Kidney capillary endothelial cell (primary cell): ENCODE data around the gene WTIP.
A peak's percentile ranks its signal among the peaks of the same experiment; 100 is the strongest.
"Not testable (repeated sequence)": the region's sequence is repeated elsewhere in the genome, so short reads cannot be mapped to it uniquely, and the experiment has no call there.

Source experiments
- DNase-seq: peaks from one replicate; pipeline ENCODE4 v3.0.0-alpha.2; 2018; ENCODE audit warnings: low spot score

Gene WTIP

DNA sequence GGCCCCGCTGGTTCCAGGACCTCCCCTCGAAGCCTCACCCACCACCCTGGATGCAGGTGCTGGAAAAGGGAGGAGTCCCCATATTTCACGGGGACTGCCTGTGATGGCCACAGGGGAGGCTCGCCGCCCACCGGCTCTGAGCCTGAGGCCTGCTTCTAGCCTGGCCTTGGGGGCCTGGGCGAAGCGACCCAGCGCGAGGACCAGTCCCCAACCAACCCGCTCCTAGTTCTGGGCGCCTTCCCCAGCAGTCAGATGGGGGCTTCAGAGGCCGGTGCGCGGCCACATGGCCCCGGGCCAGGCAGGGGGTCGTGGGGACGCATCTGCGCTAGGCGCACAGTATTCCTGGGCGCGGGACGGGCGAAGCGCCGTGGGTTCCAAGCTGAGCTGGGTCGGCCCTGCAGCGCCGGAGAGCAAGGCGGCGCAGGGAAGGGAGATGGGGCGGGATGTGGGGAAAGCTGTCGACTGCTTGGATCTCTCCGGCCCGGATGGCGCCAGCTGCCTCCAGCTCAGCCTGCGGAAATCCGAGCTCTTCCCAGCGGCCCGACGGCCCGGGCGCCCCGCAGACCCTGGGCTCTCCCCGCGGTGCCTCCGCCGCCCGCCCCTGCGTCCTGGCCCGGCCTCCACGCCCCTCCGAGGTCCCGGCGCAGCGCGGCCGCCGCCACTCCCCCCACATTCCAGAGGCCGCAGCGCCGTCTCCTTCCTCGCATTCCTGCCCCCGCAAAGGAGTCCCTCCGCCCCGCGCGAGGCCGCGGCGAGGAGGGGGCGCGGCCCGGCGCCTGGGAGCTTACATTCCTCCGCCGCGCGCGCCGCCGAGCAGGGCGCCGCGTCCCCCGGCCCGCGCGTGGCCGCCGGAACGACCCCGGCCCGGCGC is at the start of gene WTIP:
Gene WTIP (plus strand): TSS at position 788 of the 871 bp plus-strand sequence. CDS start 217 bp downstream, outside the sequence.
- peak; percentile 81 for DNase-seq

DNA sequence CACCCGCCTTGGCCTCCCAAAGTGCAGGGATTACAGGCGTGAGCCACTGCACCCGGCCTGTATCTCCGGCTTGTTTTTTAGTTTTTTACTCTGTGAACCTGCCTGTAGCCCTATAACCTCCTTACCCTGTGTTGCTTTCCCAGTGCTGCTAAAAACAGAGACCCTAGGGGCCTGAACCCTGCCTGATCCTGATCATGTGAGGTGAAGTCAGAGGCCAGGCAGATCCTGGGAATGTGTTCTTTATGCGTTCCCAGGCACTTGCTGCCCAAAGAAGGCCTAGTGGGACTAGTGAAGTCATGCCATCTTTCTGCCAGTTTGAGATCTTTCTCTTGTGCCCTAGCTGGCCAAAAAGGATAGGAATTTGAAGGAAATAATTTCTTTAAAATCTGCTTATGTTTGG is 48.8 kb upstream of the WTIP start:
- DNase-seq: no peak

GRCh38 chr19:34436716-34437115 is 44.8 kb upstream of the WTIP start:
- DNase-seq: no peak

DNA sequence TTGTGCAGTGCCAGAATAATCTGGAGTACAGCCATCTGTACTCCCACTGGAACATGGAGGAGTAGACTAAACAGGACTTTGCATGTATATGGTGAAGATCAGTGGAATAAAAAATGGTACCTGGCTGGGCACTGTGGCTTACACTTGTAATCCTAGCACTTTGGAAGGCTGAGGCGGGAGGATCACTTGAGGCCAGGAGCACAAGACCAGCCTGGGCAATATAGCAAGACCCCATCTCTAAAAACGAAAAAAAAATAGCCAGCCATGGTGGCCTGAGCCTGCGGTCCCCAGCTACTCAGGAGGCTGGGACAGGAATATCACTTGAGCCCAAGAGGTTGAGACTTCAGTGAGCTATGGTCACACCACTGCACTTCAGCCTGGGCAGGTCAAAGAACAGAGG is 33.4 kb upstream of the WTIP start:
- no peak for DNase-seq

DNA sequence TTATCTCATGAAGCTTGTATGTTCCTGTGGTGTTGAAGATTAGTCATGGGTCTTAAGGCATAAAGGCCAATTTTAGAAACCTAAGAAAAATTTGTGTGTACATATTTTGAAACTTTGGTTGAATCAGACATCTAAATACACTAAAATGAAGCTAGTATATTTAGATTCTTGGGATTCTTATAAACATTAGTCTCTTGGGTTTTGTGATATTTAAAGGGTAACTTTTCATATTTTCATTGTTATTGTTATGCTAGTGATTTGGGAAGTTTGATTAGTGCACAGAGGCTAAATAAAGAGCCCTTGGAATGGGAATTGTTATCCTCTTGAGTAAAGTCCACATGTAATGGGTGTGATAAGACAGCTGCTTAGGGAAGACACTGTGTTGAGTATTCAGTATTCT is 28.8 kb upstream of the WTIP start:
- DNase-seq: no peak

GRCh38 chr19:34454091-34454490 is 27.5 kb upstream of the WTIP start:
- DNase-seq: no peak

DNA sequence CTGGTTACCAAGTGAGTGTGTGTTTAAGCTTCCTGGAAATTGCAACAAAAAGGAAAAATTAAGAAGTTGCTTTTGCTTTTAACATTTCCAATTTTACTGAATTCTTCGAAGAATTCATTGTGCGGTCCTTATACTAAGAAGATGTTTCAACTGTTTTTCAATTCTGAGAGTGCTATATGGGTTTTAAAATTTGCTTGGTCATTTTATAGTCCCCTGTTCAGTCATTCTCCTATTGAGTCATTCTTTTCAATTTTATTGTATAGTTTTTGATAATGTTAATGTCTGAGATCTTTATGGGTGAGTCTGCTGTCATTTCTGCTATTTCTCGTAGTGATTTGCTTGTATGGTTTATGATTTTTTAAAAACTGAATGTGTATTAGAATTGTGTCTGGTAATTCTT is 26.9 kb upstream of the WTIP start:
- no peak for DNase-seq

GRCh38 chr19:34455783-34456480 is 25.6 kb upstream of the WTIP start:
- not testable (repeated sequence) for DNase-seq

GRCh38 chr19:34457446-34457845 is 24.1 kb upstream of the WTIP start:
- DNase-seq: no peak

DNA sequence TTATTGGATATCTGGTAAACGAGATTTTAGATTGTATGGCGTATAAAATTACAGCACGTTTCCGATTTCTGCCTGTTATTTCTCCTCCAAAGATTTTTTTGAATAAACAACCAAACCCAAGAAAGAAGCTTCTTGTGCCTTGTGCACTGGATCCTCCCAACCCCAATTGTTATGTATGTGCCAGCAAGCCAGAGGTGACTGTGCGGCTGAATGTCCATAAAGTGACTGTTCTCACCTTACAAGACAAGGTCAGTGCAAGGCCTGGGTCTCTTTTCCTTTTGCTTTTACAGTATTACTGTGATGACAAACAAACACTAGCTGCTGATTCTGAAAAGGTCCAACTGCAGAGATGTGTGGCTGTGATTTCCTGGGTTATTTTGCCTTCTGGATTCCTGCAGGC is 22.9 kb upstream of the WTIP start:
- DNase-seq: no peak

GRCh38 chr19:34459614-34460013 is 21.9 kb upstream of the WTIP start:
- DNase-seq: no peak

DNA sequence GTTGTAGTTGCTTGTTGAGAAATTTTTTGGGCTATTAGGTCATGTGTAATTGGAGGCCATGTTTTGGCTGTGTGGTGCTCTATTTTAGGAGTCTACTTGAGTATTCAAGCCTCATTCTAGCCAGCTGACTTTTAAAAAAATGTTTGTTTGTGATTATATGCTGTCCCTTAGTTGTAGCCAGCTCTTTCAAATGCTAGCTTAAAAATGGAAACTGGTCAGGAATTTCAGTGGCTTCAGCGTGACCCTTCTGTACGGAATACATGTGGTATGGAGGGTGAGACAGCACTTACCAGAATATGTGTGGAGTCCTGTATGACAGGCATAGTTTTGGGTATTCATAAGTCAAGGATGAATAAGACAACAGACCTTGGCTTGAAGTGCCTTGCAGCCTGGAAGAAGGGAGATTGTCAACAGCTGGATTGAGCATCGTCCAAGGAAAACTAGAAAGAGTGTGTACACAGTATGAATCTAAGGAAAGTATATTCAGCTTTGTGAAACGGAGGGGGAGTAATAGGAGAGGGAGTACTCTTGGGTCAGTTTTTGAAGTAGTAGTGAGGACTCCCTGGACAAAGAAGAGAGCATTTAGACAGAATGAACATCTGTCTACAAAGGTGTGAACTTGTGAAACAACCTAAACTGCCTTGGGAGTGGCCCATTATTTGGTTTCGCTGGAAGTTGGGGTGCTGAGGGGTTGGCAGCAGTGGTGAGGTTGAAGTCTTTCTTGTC is 20.0 kb upstream of the WTIP start:
- DNase-seq: no peak

DNA sequence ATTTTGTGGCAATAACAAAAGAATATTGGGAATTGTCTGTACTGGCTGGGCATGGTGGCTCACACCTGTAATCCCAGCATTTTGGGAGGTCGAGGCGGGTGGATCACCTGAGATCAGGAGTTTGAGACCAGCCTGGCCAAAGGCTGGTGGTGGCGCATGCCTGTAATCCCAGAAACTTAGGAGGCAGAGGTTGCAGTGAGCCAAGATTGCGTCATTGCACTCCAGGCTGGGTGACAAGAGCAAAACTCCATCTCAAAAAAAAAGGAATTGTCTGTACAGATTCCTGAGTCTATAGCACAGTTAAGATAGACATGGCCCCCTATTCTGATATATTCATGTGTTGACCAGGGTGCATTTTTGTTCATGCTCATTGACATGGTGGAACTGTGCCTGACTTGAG is 16.8 kb upstream of the WTIP start:
- not testable (repeated sequence) for DNase-seq

GRCh38 chr19:34468409-34468808 is 13.1 kb upstream of the WTIP start:
- DNase-seq: peak; percentile 73

DNA sequence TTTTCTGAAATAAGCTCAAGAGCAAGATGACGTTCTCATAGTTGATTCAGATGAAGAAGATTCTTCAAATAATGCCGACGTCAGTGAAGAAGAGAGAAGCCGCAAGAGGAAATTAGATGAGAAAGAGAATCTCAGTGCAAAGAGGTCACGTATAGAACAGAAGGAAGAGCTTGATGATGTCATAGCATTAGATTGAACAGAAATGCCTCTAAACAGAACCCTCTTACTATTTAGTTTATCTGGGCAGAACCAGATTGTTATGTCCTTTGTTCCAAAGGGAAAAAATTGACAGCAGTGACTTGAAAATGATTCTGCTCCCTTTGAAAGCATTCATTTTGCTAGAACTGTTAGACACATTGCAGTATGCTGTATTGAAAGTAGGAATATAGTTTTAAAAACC is 12.5 kb upstream of the WTIP start:
- not testable (repeated sequence) for DNase-seq

DNA sequence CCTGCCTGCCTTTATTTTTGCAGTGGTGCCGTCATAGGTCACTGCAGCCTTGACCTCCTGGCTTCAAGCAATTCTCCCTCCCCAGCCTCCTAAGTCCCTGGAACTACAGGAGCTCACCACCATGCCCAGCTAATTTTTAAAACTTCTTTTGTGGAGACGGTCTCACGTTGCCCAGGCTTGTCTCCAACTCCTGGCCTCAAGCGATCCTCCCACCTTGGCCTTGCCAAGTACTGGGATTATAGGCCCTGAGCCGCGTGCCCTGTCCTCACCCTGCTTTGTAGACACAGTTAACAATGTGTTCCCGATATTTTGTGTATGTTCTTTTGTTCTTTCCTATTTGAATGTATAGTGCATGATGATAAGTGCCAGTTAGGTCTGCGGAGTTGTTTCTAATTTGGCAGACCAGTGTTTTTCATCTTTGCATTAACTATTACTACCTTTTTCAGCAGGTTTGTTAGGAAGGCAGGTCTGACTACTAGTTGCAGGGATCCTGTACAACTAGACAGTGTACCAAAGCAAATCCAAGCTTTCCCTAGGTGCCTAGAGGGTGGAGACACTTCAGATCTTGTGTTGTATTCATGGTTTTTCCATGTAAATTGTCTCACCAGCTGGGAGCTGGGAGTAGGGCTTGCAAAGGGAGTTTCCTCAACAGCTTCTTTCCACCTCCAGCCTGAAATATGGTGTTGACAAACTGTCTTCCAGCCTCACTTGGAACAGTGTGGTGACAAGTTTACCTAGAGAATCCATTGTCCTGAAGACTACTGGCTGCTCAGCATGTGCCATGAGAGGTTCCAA is 9.5 kb upstream of the WTIP start:
- DNase-seq: no peak

DNA sequence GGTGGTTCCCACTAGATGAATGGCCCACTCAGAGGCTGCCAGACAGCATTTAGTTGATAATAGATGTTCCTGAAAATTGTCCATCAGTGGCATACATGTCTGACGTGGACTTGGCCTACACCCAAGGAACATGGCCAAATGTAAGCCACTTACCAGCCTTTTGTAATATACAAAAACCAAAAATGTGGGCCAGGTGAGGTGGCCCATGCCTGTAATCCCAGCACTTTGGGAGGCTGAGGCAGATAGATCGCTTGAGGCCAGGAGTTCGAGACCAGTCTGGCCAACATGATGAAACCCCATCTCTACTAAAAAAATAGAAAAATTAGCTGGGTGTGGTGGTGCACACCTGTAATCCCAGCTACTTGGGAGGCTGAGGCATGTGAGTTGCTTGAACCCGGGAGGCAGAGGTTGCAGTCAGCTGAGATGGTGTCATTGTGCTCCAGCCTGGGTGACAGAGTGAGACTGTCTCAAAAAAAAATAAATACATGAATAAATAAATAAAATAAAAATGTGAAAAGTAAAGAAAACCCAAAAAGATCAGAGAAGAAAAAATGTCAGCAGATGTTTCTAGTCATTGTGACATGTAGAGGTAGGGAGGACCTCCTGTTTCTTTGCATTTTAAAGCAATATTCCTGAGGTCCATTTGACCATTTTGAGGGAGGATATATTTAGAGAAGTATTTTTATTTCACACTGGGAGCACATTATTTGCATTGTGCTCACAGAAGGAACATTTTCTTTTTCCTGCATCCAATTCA is 7.1 kb upstream of the WTIP start:
- DNase-seq: no peak

- DNase-seq: peak; percentile 25
These were observed 6.3 kb upstream of the WTIP start for GRCh38 chr19:34475026-34475974.

- no peak for DNase-seq
These were observed 5.5 kb upstream of the WTIP start for GRCh38 chr19:34475975-34476594.

DNA sequence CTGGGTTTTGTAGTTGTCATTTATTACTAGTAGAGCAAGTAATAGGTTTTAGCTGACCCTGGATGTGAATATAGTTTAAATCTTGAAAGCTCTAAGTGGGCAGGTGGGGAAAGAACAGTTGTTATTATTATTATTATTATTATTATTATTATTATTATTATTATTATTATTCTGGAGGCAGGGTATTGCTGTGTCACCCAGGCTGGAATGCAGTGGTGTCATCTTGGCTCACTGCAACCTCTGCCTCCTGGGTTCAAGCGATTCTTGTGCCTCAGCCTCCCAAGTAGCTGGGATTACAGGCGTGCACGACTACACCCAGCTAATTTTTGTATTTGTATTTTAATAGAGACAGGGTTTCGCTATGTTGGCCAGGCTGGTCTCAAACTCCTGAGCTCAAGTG is 3.1 kb upstream of the WTIP start:
- DNase-seq: not testable (repeated sequence)
